HCT116 (cell line): ENCODE data around the gene WDR93. TPM values are rescaled to one million over a fixed set of nuclear protein-coding genes. Genes with fewer than 3 reads are reported as not detected.

Experiments
- ATAC-seq: fragments of 200-7000 bp; cut with Tn5 transposase; 2 replicates; pipeline ENCODE4 v1.9.1; 2020; ENCODE audit warnings: mild to moderate bottlenecking, moderate library complexity
- BruUV-seq: library from RNA; stranded (reverse); fragments of 400-500 nt; replicated peaks from 2 replicates; lab custom pipeline; 2021; lab: Mats Ljungman, UMichigan
- CTCF ChIA-PET: fragments of 300-600 bp; sonication (Branson Sonifier 250); formaldehyde crosslinking; loops from one replicate; lab custom pipeline; 2021; ENCODE audit warnings: antibody characterized with exemption; lab: Charles Lee
- POLR2A ChIA-PET: fragments of 300-600, 350-600 bp; sonication (Branson Sonifier 250); formaldehyde crosslinking; loops from one replicate; lab custom pipeline; 2021; ENCODE audit warnings: antibody characterized with exemption; lab: Charles Lee
- RAD21 ChIA-PET, 2 experiments: fragments of 300-600 bp; sonication (Branson Sonifier 250); formaldehyde crosslinking; loops; one replicate each; lab custom pipeline; 2023; ENCODE audit warnings: low total read pairs in 2 of 2; ENCODE audit not compliant: uncharacterized antibody in 2 of 2, unreplicated experiment in 2 of 2, low non-redundant PET in 1 of 2; lab: Charles Lee
- DNase-seq: peaks from one replicate; pipeline ENCODE4 v3.0.0-alpha.2; 2010; ENCODE audit warnings: low read depth, low spot score
- H2AFZ ChIP-seq: fragments of 200-600 bp; shearing (Covaris generic), sonication (generic); 2 replicates; pipeline ENCODE4 v1.6.1; 2017; ENCODE audit warnings: low read depth, mixed run types, mixed read lengths, antibody characterized with exemption, low read length; ENCODE audit not compliant: poor library complexity, severe bottlenecking
- H3K27ac ChIP-seq: 2 replicates; pipeline ENCODE4 v1.5.1; 2012; ENCODE audit warnings: low read depth, low read length
- H3K27me3 ChIP-seq: fragments of 200-600 bp; sonication (generic); 2 replicates; pipeline ENCODE4 v1.6.1; 2016; ENCODE audit warnings: mixed run types, low read length, mixed read lengths; ENCODE audit not compliant: insufficient read depth
- H3K36me3 ChIP-seq, 2 experiments: fragments of 200-500 bp in 1 of 2; fragments of 200-600 bp in 1 of 2; sonication (Bioruptor generic) in 1 of 2; sonication (generic) in 1 of 2; 2 replicates each; pipeline versions ENCODE4 v1.5.1 to v1.6.1; 2014 to 2016; ENCODE audit warnings: low read length in 2 of 2, inconsistent platforms in 1 of 2, mixed read lengths in 1 of 2, mixed run types in 1 of 2; ENCODE audit not compliant: insufficient read depth in 2 of 2, control insufficient read depth in 1 of 2
- H3K4me1 ChIP-seq, 2 experiments: fragments of 200-600 bp in 1 of 2; sonication (generic) in 1 of 2; 2 replicates each; pipeline versions ENCODE4 v1.5.1 to v1.6.1; 2012 to 2017; ENCODE audit warnings: low read length in 2 of 2, inconsistent platforms in 1 of 2, mild to moderate bottlenecking in 1 of 2, mixed read lengths in 1 of 2, mixed run types in 1 of 2, moderate library complexity in 1 of 2; ENCODE audit not compliant: insufficient read depth in 2 of 2, control insufficient read depth in 1 of 2
- H3K4me2 ChIP-seq: fragments of 200-600 bp; sonication (generic); 2 replicates; pipeline ENCODE4 v1.6.1; 2017; ENCODE audit warnings: mixed run types, low read length, mixed read lengths
- H3K4me3 ChIP-seq, 2 experiments: fragments of 200-600 bp in 1 of 2; sonication (generic) in 1 of 2; replicated peaks in 1 of 2; 2 replicates each; pipeline ENCODE4 v1.5.1; 2011 to 2016; ENCODE audit warnings: low read length in 2 of 2, control low read depth in 1 of 2, low read depth in 1 of 2, mild to moderate bottlenecking in 1 of 2, mixed read lengths in 1 of 2, mixed run types in 1 of 2
- H3K79me2 ChIP-seq: fragments of 200-600 bp; sonication (generic); 2 replicates; pipeline ENCODE4 v1.6.1; 2017; ENCODE audit warnings: mild to moderate bottlenecking, mixed run types, low read length, moderate library complexity, mixed read lengths; ENCODE audit not compliant: insufficient read depth
- H3K9ac ChIP-seq: fragments of 200-600 bp; sonication (generic); 2 replicates; pipeline ENCODE4 v1.6.1; 2016; ENCODE audit warnings: low read length, mixed read lengths
- H3K9me2 ChIP-seq: fragments of 200-600 bp; sonication (generic), shearing (Covaris generic); 2 replicates; pipeline ENCODE4 v1.6.1; 2017; ENCODE audit warnings: mixed run types, mild to moderate bottlenecking, moderate library complexity; ENCODE audit not compliant: insufficient read depth
- H3K9me3 ChIP-seq, 2 experiments: fragments of 200-500 bp in 1 of 2; fragments of 200-600 bp in 1 of 2; sonication (Bioruptor generic) in 1 of 2; sonication (generic) in 1 of 2; 2 replicates each; pipeline ENCODE4 v1.6.1; 2014 to 2017; ENCODE audit warnings: low read length in 2 of 2, mixed read lengths in 2 of 2, inconsistent platforms in 1 of 2, low read depth in 1 of 2, mild to moderate bottlenecking in 1 of 2, mixed run types in 1 of 2, moderate library complexity in 1 of 2; ENCODE audit not compliant: control insufficient read depth in 1 of 2, insufficient read depth in 1 of 2
- H4K20me1 ChIP-seq: fragments of 200-600 bp; sonication (generic), shearing (Covaris generic); 2 replicates; pipeline ENCODE4 v1.6.1; 2017; ENCODE audit warnings: mixed run types, mild to moderate bottlenecking, moderate library complexity; ENCODE audit not compliant: insufficient read depth
- CBX3 ChIP-seq: IDR thresholded peaks from 2 replicates; pipeline ENCODE4 v1.6.1; 2012; ENCODE audit warnings: low read depth
- CEBPB ChIP-seq: IDR thresholded peaks from 2 replicates; pipeline ENCODE4 v1.6.1; 2012; ENCODE audit warnings: low read depth
- EGR1 ChIP-seq: IDR thresholded peaks from 2 replicates; pipeline ENCODE4 v1.6.1; 2012; ENCODE audit warnings: low read depth
- ELF1 ChIP-seq: IDR thresholded peaks from 2 replicates; pipeline ENCODE4 v1.6.1; 2012; ENCODE audit warnings: low read depth, borderline replicate concordance
- EZH2 ChIP-seq: fragments of 200-600 bp; sonication (generic); IDR thresholded peaks from 2 replicates; pipeline ENCODE4 v1.6.1; 2017; ENCODE audit warnings: antibody characterized with exemption, mixed run types
- FOSL1 ChIP-seq: IDR thresholded peaks from 2 replicates; pipeline ENCODE4 v1.6.1; 2012; ENCODE audit warnings: low read depth
- JUND ChIP-seq: IDR thresholded peaks from 2 replicates; pipeline ENCODE4 v1.6.1; 2012
- MAX ChIP-seq: IDR thresholded peaks from 2 replicates; pipeline ENCODE4 v1.6.1; 2012
- POLR2A ChIP-seq: IDR thresholded peaks from 2 replicates; pipeline ENCODE4 v1.7.0; 2011; ENCODE audit warnings: borderline replicate concordance; ENCODE audit not compliant: insufficient read depth, insufficient read length; ENCODE audit errors: extremely low read depth
- POLR2AphosphoS5 ChIP-seq: IDR thresholded peaks from 2 replicates; pipeline ENCODE4 v1.6.1; 2011; ENCODE audit warnings: mild to moderate bottlenecking, low read depth, low read length, moderate library complexity
- RAD21 ChIP-seq: IDR thresholded peaks from 2 replicates; pipeline ENCODE4 v1.6.1; 2012; ENCODE audit warnings: low read depth, mild to moderate bottlenecking
- SIN3A ChIP-seq: IDR thresholded peaks from 2 replicates; pipeline ENCODE4 v1.6.1; 2012; ENCODE audit warnings: low read depth
- SP1 ChIP-seq: IDR thresholded peaks from 2 replicates; pipeline ENCODE4 v1.6.1; 2012; ENCODE audit warnings: low read depth
- TCF7L2 ChIP-seq: IDR thresholded peaks from 2 replicates; pipeline ENCODE4 v1.7.0; 2011; ENCODE audit warnings: borderline replicate concordance, inconsistent platforms; ENCODE audit not compliant: insufficient read depth, insufficient read length; ENCODE audit errors: extremely low read depth
- YY1 ChIP-seq: IDR thresholded peaks from 2 replicates; pipeline ENCODE4 v1.6.1; 2011; ENCODE audit warnings: low read length, low read depth, moderate library complexity, mild to moderate bottlenecking; ENCODE audit not compliant: insufficient replicate concordance; ENCODE audit errors: extremely low read depth
- ZFX ChIP-seq: fragments of 450-650 bp; IDR thresholded peaks from 2 replicates; pipeline ENCODE4 v1.6.1; 2017
- intact Hi-C: fragments of 100-400 bp; cut with micrococcal nuclease; formaldehyde crosslinking; loops from 2 replicates; pipeline ENCODE4 v1.10.0; 2022
- total RNA-seq: library from RNA; stranded (reverse); gene quantifications from one replicate; pipeline ENCODE4 v1.2.1, GENCODE V29; 2021; ENCODE audit not compliant: unreplicated experiment
- TF ChIP-seq, protein P1 (sequence below): IDR thresholded peaks from 2 replicates; pipeline ENCODE4 v1.6.1; 2011; ENCODE audit warnings: mild to moderate bottlenecking, low read length, moderate library complexity; ENCODE audit not compliant: insufficient replicate concordance; ENCODE audit errors: extremely low read depth
- TF ChIP-seq, protein P2 (sequence below): IDR thresholded peaks from 2 replicates; pipeline ENCODE4 v1.6.1; 2012; ENCODE audit warnings: low read depth

WDR93 gene
- total RNA-seq, 1 experiment from 2014 or later: 0.42 TPM

GRCh38 chr15:89746386-89746780, 55.8 kb downstream of the WDR93 start:
- ChIA-PET CTCF (no interaction called here), POLR2A (no interaction called here)
- Histone ChIP-seq H3K4me1 (peaks cover 4 to 22% of the 10 kb centered on the region in 2 experiments; a peak in 2 of 4 replicates), H3K4me2 (no peak overlapping the region), H3K36me3 (no peaks in the 10 kb centered on the region), H4K20me1 (no peaks in the 10 kb centered on the region), H3K27ac (no peak overlapping the region; the same call in 1 of the 2 replicates), H3K9me2 (no peaks in the 10 kb centered on the region), H3K27me3 (no peaks in the 10 kb centered on the region), H3K4me3 (no peak overlapping the region), H3K9ac (no peak overlapping the region), H3K79me2 (no peaks in the 10 kb centered on the region; the same call in 1 of the 2 replicates), H3K9me3 (no peaks in the 10 kb centered on the region)
- intact Hi-C loops: loop anchor here (10.0 kb wide), 1 partner anchor 468 kb away; no protein-coding TSS in a partner anchor
- TF ChIP-seq, protein P1, sequence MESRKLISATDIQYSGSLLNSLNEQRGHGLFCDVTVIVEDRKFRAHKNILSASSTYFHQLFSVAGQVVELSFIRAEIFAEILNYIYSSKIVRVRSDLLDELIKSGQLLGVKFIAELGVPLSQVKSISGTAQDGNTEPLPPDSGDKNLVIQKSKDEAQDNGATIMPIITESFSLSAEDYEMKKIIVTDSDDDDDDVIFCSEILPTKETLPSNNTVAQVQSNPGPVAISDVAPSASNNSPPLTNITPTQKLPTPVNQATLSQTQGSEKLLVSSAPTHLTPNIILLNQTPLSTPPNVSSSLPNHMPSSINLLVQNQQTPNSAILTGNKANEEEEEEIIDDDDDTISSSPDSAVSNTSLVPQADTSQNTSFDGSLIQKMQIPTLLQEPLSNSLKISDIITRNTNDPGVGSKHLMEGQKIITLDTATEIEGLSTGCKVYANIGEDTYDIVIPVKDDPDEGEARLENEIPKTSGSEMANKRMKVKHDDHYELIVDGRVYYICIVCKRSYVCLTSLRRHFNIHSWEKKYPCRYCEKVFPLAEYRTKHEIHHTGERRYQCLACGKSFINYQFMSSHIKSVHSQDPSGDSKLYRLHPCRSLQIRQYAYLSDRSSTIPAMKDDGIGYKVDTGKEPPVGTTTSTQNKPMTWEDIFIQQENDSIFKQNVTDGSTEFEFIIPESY: no peak
- TF ChIP-seq SIN3A: no peak
- no peak for TF ChIP-seq YY1
- TF ChIP-seq POLR2A: no peak
- no peak for TF ChIP-seq EGR1
- no peak for TF ChIP-seq MAX
- TF ChIP-seq ZFX: no peak
- TF ChIP-seq, protein P2, sequence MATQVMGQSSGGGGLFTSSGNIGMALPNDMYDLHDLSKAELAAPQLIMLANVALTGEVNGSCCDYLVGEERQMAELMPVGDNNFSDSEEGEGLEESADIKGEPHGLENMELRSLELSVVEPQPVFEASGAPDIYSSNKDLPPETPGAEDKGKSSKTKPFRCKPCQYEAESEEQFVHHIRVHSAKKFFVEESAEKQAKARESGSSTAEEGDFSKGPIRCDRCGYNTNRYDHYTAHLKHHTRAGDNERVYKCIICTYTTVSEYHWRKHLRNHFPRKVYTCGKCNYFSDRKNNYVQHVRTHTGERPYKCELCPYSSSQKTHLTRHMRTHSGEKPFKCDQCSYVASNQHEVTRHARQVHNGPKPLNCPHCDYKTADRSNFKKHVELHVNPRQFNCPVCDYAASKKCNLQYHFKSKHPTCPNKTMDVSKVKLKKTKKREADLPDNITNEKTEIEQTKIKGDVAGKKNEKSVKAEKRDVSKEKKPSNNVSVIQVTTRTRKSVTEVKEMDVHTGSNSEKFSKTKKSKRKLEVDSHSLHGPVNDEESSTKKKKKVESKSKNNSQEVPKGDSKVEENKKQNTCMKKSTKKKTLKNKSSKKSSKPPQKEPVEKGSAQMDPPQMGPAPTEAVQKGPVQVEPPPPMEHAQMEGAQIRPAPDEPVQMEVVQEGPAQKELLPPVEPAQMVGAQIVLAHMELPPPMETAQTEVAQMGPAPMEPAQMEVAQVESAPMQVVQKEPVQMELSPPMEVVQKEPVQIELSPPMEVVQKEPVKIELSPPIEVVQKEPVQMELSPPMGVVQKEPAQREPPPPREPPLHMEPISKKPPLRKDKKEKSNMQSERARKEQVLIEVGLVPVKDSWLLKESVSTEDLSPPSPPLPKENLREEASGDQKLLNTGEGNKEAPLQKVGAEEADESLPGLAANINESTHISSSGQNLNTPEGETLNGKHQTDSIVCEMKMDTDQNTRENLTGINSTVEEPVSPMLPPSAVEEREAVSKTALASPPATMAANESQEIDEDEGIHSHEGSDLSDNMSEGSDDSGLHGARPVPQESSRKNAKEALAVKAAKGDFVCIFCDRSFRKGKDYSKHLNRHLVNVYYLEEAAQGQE: no peak
- TF ChIP-seq CEBPB: no peak
- TF ChIP-seq TCF7L2: no peak
- no peak for TF ChIP-seq POLR2AphosphoS5
- no peak for TF ChIP-seq CBX3
- TF ChIP-seq EZH2: no peak
- no peak for TF ChIP-seq RAD21
- no peak for TF ChIP-seq JUND
- no peak for TF ChIP-seq SP1
- TF ChIP-seq FOSL1: no peak
- TF ChIP-seq ELF1: no peak
- TF ChIP-seq, all 23 proteins: peak for 0
- no TSS peak for BruUV-seq
- no peak overlapping the region for H2AFZ ChIP-seq
- no peak for DNase-seq
- no peak for ATAC-seq
- RAD21 ChIA-PET: no interaction called here
